HEK293 (cell line): Measurements from ENCODE around the gene THAP2.

Experiments
- GFI1B ChIP-seq: fragments of 450-650 bp; formaldehyde crosslinking; IDR thresholded peaks from 2 replicates; pipeline ENCODE4 v1.5.1; 2016; ENCODE audit warnings: missing biosample characterization, missing genetic modification characterization
- GLIS2 ChIP-seq: fragments of 450-650 bp; formaldehyde crosslinking; IDR thresholded peaks from 2 replicates; pipeline ENCODE4 v1.5.1; 2016; ENCODE audit warnings: missing biosample characterization, missing genetic modification characterization
- IKZF3 ChIP-seq: fragments of 450-650 bp; IDR thresholded peaks from 2 replicates; pipeline ENCODE4 v1.5.0; 2018; ENCODE audit warnings: missing biosample characterization, mild to moderate bottlenecking, missing genetic modification characterization, moderate library complexity
- KLF1 ChIP-seq: fragments of 450-650 bp; formaldehyde crosslinking; IDR thresholded peaks from 2 replicates; pipeline ENCODE4 v1.5.1; 2016; ENCODE audit warnings: missing biosample characterization, missing genetic modification characterization
- KLF9 ChIP-seq: fragments of 450-650 bp; formaldehyde crosslinking; IDR thresholded peaks from 2 replicates; pipeline ENCODE4 v1.5.1; 2016; ENCODE audit warnings: missing biosample characterization, missing genetic modification characterization, low read depth
- MEIS1 ChIP-seq: sonication (generic); formaldehyde crosslinking; IDR thresholded peaks from 2 replicates; pipeline ENCODE4 v1.8.1; 2022; ENCODE audit warnings: missing genetic modification reagents, mild to moderate bottlenecking, borderline replicate concordance
- RBAK ChIP-seq: fragments of 450-650 bp; formaldehyde crosslinking; IDR thresholded peaks from 2 replicates; pipeline ENCODE4 v1.5.1; 2016; ENCODE audit warnings: missing biosample characterization, missing genetic modification characterization
- ZBTB1 ChIP-seq: fragments of 450-650 bp; formaldehyde crosslinking; IDR thresholded peaks from 2 replicates; pipeline ENCODE4 v1.5.1; 2016; ENCODE audit warnings: missing biosample characterization, missing genetic modification characterization
- ZBTB8A ChIP-seq: fragments of 450-650 bp; formaldehyde crosslinking; IDR thresholded peaks from 2 replicates; pipeline ENCODE4 v1.5.1; 2016; ENCODE audit warnings: missing biosample characterization, missing genetic modification characterization
- ZNF132 ChIP-seq: fragments of 450-650 bp; formaldehyde crosslinking; IDR thresholded peaks from 2 replicates; pipeline ENCODE4 v1.5.1; 2017; ENCODE audit warnings: missing biosample characterization, missing genetic modification characterization, borderline replicate concordance
- ZNF239 ChIP-seq: fragments of 450-650 bp; formaldehyde crosslinking; IDR thresholded peaks from 2 replicates; pipeline ENCODE4 v1.5.1; 2016; ENCODE audit warnings: missing biosample characterization, missing genetic modification characterization
- ZNF24 ChIP-seq: fragments of 450-650 bp; formaldehyde crosslinking; IDR thresholded peaks from 2 replicates; pipeline ENCODE4 v1.5.1; 2016; ENCODE audit warnings: missing biosample characterization, missing genetic modification characterization
- ZNF324 ChIP-seq: fragments of 450-650 bp; formaldehyde crosslinking; IDR thresholded peaks from 2 replicates; pipeline ENCODE4 v1.5.1; 2016; ENCODE audit warnings: missing biosample characterization, missing genetic modification characterization
- ZNF354C ChIP-seq: fragments of 450-650 bp; formaldehyde crosslinking; IDR thresholded peaks from 2 replicates; pipeline ENCODE4 v1.5.1; 2016; ENCODE audit warnings: missing biosample characterization, missing genetic modification characterization, low read depth, borderline replicate concordance
- ZNF433 ChIP-seq: fragments of 450-650 bp; formaldehyde crosslinking; IDR thresholded peaks from 2 replicates; pipeline ENCODE4 v1.5.1; 2016; ENCODE audit warnings: missing biosample characterization, missing genetic modification characterization, low read depth
- ZNF48 ChIP-seq: fragments of 450-650 bp; formaldehyde crosslinking; IDR thresholded peaks from 2 replicates; pipeline ENCODE4 v1.5.1; 2016; ENCODE audit warnings: missing biosample characterization, missing genetic modification characterization
- ZNF501 ChIP-seq: fragments of 450-650 bp; formaldehyde crosslinking; IDR thresholded peaks from 2 replicates; pipeline ENCODE4 v1.5.1; 2016; ENCODE audit warnings: missing biosample characterization, missing genetic modification characterization
- ZNF596 ChIP-seq: fragments of 450-650 bp; IDR thresholded peaks from 2 replicates; pipeline ENCODE4 v1.5.0; 2018; ENCODE audit warnings: missing biosample characterization, mild to moderate bottlenecking, missing genetic modification characterization, moderate library complexity
- ZNF792 ChIP-seq: fragments of 450-650 bp; formaldehyde crosslinking; IDR thresholded peaks from 2 replicates; pipeline ENCODE4 v1.5.1; 2016; ENCODE audit warnings: missing biosample characterization, missing genetic modification characterization
- ZNF837 ChIP-seq: fragments of 450-650 bp; formaldehyde crosslinking; IDR thresholded peaks from 2 replicates; pipeline ENCODE4 v1.5.1; 2016; ENCODE audit warnings: missing biosample characterization, missing genetic modification characterization
- ZNF843 ChIP-seq: fragments of 450-650 bp; formaldehyde crosslinking; IDR thresholded peaks from 2 replicates; pipeline ENCODE4 v1.5.1; 2016; ENCODE audit warnings: missing biosample characterization, missing genetic modification characterization
- TF ChIP-seq, protein P1 (sequence below): fragments of 450-650 bp; IDR thresholded peaks from 2 replicates; pipeline ENCODE4 v1.5.1; 2018; ENCODE audit warnings: missing biosample characterization, missing genetic modification characterization
- TF ChIP-seq, protein P2 (sequence below): fragments of 450-650 bp; formaldehyde crosslinking; IDR thresholded peaks from 2 replicates; pipeline ENCODE4 v1.5.1; 2016; ENCODE audit warnings: missing biosample characterization, missing genetic modification characterization
- TF ChIP-seq, protein P3 (sequence below): fragments of 450-650 bp; formaldehyde crosslinking; IDR thresholded peaks from 2 replicates; pipeline ENCODE4 v1.5.1; 2016; ENCODE audit warnings: missing biosample characterization, missing genetic modification characterization
- TF ChIP-seq, protein P4 (sequence below): fragments of 450-650 bp; formaldehyde crosslinking; IDR thresholded peaks from 2 replicates; pipeline ENCODE4 v1.5.1; 2017; ENCODE audit warnings: missing biosample characterization, missing genetic modification characterization
- TF ChIP-seq, protein P5 (sequence below): fragments of 450-650 bp; formaldehyde crosslinking; IDR thresholded peaks from 2 replicates; pipeline ENCODE4 v1.5.1; 2016; ENCODE audit warnings: missing biosample characterization, missing genetic modification characterization
- TF ChIP-seq, protein P6 (sequence below): fragments of 450-650 bp; formaldehyde crosslinking; IDR thresholded peaks from 2 replicates; pipeline ENCODE4 v1.5.1; 2016; ENCODE audit warnings: missing biosample characterization, missing genetic modification characterization
- TF ChIP-seq, protein P7 (sequence below): IDR thresholded peaks from 2 replicates; pipeline ENCODE4 v1.6.1; 2011; ENCODE audit warnings: mild to moderate bottlenecking, low read depth, low read length, borderline replicate concordance
- TF ChIP-seq, protein P8 (sequence below): fragments of 450-650 bp; formaldehyde crosslinking; IDR thresholded peaks from 2 replicates; pipeline ENCODE4 v1.5.1; 2016; ENCODE audit warnings: missing biosample characterization, missing genetic modification characterization

The THAP2 gene

DNA sequence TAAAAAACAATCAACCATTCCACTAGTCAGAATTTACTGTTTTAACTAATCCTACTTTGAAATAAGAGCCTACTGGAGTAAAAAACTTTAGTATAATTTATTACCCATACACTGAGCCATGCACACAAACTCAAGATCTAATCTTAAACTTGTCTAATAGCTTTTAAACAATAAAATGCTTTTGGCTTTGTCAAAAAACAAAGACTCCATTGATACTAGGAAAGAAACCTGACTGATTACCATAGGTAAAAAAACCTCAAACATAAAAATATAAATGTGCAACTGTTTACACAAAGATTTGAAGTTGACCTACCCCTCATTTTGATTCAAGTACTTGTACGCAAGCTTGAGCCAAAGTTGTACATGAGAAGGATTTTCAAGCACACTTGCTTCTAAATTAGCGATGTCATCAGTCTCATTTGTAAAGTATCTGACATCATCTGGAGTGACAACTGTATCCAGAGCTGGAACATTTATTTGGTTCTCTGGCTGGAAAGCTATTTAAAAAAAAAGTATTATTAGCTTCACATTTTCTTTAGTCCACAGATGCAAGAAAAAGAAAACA is 36.6 kb upstream of the THAP2 start (continued):
- TF ChIP-seq, protein P1, sequence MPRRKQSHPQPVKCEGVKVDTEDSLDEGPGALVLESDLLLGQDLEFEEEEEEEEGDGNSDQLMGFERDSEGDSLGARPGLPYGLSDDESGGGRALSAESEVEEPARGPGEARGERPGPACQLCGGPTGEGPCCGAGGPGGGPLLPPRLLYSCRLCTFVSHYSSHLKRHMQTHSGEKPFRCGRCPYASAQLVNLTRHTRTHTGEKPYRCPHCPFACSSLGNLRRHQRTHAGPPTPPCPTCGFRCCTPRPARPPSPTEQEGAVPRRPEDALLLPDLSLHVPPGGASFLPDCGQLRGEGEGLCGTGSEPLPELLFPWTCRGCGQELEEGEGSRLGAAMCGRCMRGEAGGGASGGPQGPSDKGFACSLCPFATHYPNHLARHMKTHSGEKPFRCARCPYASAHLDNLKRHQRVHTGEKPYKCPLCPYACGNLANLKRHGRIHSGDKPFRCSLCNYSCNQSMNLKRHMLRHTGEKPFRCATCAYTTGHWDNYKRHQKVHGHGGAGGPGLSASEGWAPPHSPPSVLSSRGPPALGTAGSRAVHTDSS (tag by site-specific recombination): no peak
- TF ChIP-seq ZBTB8A (tag by site-specific recombination) (no peak), ZNF132 (tag by site-specific recombination) (no peak), IKZF3 (tag by site-specific recombination) (no peak), ZNF843 (tag by site-specific recombination) (peak; percentile 96), ZNF354C (no peak), ZNF239 (no peak), ZNF48 (tag by site-specific recombination) (no peak), ZNF596 (no peak), ZBTB1 (tag by site-specific recombination) (0 out of 2 replicates have a peak, but pooled peaks have one; percentile 21), MEIS1 (CRISPR knock-in tag) (no peak), ZNF792 (tag by site-specific recombination) (0 out of 2 replicates have a peak, but pooled peaks have one; percentile 68), RBAK (tag by site-specific recombination) (no peak), GFI1B (peak; percentile 76), ZNF433 (tag by site-specific recombination) (no peak), GLIS2 (no peak), ZNF501 (tag by site-specific recombination) (no peak), ZNF24 (no peak), ZNF324 (tag by site-specific recombination) (no peak), KLF1 (tag by site-specific recombination) (no peak), ZNF837 (tag by site-specific recombination) (no peak), KLF9 (no peak)
- TF ChIP-seq, protein P2, sequence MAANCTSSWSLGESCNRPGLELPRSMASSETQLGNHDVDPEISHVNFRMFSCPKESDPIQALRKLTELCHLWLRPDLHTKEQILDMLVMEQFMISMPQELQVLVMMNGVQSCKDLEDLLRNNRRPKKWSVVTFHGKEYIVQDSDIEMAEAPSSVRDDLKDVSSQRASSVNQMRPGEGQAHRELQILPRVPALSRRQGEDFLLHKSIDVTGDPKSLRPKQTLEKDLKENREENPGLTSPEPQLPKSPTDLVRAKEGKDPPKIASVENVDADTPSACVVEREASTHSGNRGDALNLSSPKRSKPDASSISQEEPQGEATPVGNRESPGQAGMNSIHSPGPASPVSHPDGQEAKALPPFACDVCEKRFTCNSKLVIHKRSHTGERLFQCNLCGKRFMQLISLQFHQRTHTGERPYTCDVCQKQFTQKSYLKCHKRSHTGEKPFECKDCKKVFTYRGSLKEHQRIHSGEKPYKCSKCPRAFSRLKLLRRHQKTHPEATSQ (tag by site-specific recombination): no peak
- TF ChIP-seq, protein P3, sequence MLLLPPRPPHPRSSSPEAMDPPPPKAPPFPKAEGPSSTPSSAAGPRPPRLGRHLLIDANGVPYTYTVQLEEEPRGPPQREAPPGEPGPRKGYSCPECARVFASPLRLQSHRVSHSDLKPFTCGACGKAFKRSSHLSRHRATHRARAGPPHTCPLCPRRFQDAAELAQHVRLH (tag by site-specific recombination): peak; percentile 72
- TF ChIP-seq, protein P4, sequence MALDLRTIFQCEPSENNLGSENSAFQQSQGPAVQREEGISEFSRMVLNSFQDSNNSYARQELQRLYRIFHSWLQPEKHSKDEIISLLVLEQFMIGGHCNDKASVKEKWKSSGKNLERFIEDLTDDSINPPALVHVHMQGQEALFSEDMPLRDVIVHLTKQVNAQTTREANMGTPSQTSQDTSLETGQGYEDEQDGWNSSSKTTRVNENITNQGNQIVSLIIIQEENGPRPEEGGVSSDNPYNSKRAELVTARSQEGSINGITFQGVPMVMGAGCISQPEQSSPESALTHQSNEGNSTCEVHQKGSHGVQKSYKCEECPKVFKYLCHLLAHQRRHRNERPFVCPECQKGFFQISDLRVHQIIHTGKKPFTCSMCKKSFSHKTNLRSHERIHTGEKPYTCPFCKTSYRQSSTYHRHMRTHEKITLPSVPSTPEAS (tag by site-specific recombination): peak; percentile 42; the same call in 1 of the 2 replicates
- TF ChIP-seq, protein P5, sequence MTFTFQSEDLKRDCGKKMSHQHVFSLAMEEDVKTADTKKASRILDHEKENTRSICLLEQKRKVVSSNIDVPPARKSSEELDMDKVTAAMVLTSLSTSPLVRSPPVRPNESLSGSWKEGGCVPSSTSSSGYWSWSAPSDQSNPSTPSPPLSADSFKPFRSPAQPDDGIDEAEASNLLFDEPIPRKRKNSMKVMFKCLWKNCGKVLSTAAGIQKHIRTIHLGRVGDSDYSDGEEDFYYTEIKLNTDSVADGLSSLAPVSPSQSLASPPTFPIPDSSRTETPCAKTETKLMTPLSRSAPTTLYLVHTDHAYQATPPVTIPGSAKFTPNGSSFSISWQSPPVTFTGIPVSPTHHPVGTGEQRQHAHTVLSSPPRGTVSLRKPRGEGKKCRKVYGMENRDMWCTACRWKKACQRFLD (tag by site-specific recombination): no peak
- TF ChIP-seq, protein P6, sequence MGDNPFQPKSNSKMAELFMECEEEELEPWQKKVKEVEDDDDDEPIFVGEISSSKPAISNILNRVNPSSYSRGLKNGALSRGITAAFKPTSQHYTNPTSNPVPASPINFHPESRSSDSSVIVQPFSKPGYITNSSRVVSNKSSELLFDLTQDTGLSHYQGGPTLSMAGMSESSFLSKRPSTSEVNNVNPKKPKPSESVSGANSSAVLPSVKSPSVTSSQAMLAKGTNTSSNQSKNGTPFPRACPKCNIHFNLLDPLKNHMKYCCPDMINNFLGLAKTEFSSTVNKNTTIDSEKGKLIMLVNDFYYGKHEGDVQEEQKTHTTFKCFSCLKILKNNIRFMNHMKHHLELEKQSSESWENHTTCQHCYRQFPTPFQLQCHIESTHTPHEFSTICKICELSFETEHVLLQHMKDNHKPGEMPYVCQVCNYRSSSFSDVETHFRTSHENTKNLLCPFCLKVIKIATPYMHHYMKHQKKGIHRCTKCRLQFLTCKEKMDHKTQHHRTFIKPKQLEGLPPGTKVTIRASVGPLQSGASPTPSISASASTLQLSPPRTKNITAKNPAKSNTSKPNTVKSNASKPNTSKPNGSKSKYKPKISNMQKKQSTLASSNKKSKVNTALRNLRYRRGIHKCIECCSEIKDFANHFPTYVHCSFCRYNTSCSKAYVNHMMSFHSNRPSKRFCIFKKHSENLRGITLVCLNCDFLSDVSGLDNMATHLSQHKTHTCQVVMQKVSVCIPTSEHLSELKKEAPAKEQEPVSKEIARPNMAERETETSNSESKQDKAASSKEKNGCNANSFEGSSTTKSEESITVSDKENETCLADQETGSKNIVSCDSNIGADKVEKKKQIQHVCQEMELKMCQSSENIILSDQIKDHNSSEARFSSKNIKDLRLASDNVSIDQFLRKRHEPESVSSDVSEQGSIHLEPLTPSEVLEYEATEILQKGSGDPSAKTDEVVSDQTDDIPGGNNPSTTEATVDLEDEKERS (tag by site-specific recombination): no peak
- TF ChIP-seq, protein P7, sequence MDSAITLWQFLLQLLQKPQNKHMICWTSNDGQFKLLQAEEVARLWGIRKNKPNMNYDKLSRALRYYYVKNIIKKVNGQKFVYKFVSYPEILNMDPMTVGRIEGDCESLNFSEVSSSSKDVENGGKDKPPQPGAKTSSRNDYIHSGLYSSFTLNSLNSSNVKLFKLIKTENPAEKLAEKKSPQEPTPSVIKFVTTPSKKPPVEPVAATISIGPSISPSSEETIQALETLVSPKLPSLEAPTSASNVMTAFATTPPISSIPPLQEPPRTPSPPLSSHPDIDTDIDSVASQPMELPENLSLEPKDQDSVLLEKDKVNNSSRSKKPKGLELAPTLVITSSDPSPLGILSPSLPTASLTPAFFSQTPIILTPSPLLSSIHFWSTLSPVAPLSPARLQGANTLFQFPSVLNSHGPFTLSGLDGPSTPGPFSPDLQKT: no peak
- TF ChIP-seq, protein P8, sequence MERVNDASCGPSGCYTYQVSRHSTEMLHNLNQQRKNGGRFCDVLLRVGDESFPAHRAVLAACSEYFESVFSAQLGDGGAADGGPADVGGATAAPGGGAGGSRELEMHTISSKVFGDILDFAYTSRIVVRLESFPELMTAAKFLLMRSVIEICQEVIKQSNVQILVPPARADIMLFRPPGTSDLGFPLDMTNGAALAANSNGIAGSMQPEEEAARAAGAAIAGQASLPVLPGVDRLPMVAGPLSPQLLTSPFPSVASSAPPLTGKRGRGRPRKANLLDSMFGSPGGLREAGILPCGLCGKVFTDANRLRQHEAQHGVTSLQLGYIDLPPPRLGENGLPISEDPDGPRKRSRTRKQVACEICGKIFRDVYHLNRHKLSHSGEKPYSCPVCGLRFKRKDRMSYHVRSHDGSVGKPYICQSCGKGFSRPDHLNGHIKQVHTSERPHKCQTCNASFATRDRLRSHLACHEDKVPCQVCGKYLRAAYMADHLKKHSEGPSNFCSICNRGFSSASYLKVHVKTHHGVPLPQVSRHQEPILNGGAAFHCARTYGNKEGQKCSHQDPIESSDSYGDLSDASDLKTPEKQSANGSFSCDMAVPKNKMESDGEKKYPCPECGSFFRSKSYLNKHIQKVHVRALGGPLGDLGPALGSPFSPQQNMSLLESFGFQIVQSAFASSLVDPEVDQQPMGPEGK (tag by site-specific recombination): peak; percentile 43; the same call in 1 of the 2 replicates
